Caco-2 (cell line): ENCODE measurements around the gene MLLT10. TPM values are rescaled to one million over a fixed set of nuclear protein-coding genes. Genes with fewer than 3 reads are reported as not detected.

ENCODE experiments used
- BruUV-seq: library from RNA; stranded (reverse); fragments of 400-500 nt; replicated peaks from 2 replicates; lab custom pipeline; 2021; lab: Mats Ljungman, UMichigan
- CTCF ChIA-PET: fragments of 300-600 bp; sonication (Branson Sonifier 250); formaldehyde crosslinking; loops from one replicate; lab custom pipeline; 2022; ENCODE audit warnings: antibody characterized with exemption; lab: Charles Lee
- POLR2A ChIA-PET: fragments of 300-600 bp; sonication (Branson Sonifier 250); formaldehyde crosslinking; loops from one replicate; lab custom pipeline; 2022; ENCODE audit warnings: antibody characterized with exemption; lab: Charles Lee
- DNase-seq, 2 experiments: peaks; one replicate each; pipeline versions ENCODE4 v3.0.0 to v3.0.0-alpha.2; 2020 to 2022
- H3K27me3 ChIP-seq: replicated peaks from 2 replicates; pipeline ENCODE4 v1.6.0; 2011; ENCODE audit warnings: low read length; ENCODE audit not compliant: control insufficient read depth, insufficient read depth
- H3K36me3 ChIP-seq: 2 replicates; pipeline ENCODE4 v1.5.1; 2011; ENCODE audit warnings: low read length; ENCODE audit not compliant: control insufficient read depth, insufficient read depth
- H3K4me1 ChIP-seq: fragments of 250-450 bp; sonication (Bioruptor Pico); 2 replicates; pipeline ENCODE4 v1.5.1; 2020; ENCODE audit warnings: mild to moderate bottlenecking
- H3K4me3 ChIP-seq: 2 replicates; pipeline ENCODE4 v1.5.1; 2011; ENCODE audit warnings: low read depth, mild to moderate bottlenecking, control low read depth, low read length
- H3K9me3 ChIP-seq: fragments of 250-450 bp; sonication (Bioruptor Pico); 2 replicates; pipeline ENCODE4 v1.5.1; 2020; ENCODE audit warnings: mild to moderate bottlenecking, moderate library complexity
- H3K27ac Mint-ChIP-seq: one replicate; pipeline ENCODE4 v1.8.0; 2022; ENCODE audit warnings: mixed read lengths; ENCODE audit not compliant: unreplicated experiment
- H3K27me3 Mint-ChIP-seq: one replicate; pipeline ENCODE4 v1.8.0; 2022; ENCODE audit warnings: mixed read lengths; ENCODE audit not compliant: insufficient read depth, unreplicated experiment
- H3K36me3 Mint-ChIP-seq: one replicate; pipeline ENCODE4 v1.8.0; 2022; ENCODE audit warnings: mild to moderate bottlenecking, mixed read lengths; ENCODE audit not compliant: insufficient read depth, unreplicated experiment
- H3K4me1 Mint-ChIP-seq: one replicate; pipeline ENCODE4 v1.8.0; 2022; ENCODE audit warnings: low read depth, mixed read lengths; ENCODE audit not compliant: unreplicated experiment
- H3K4me3 Mint-ChIP-seq: one replicate; pipeline ENCODE4 v1.8.0; 2022; ENCODE audit warnings: mild to moderate bottlenecking, moderate library complexity, mixed read lengths; ENCODE audit not compliant: unreplicated experiment
- H3K9me3 Mint-ChIP-seq: one replicate; pipeline ENCODE4 v1.8.0; 2022; ENCODE audit warnings: mixed read lengths; ENCODE audit not compliant: unreplicated experiment
- CTCF ChIP-seq, 2 experiments: fragments of 200-600 bp in 1 of 2; IDR thresholded peaks; 1 replicate in 1 of 2; 2 replicates in 1 of 2; pipeline versions ENCODE4 v1.5.1 to v1.8.0; 2011 to 2022; ENCODE audit warnings: antibody characterized with exemption in 1 of 2, control low read depth in 1 of 2, inconsistent platforms in 1 of 2, low read depth in 1 of 2, low read length in 1 of 2, mild to moderate bottlenecking in 1 of 2, moderate library complexity in 1 of 2; ENCODE audit not compliant: insufficient read depth in 1 of 2, severe bottlenecking in 1 of 2, unreplicated experiment in 1 of 2
- intact Hi-C: fragments of 100-400 bp; cut with micrococcal nuclease; formaldehyde crosslinking; loops from one replicate; pipeline ENCODE4 v1.10.0; 2022; ENCODE audit not compliant: unreplicated experiment
- total RNA-seq: library from RNA; stranded (reverse); gene quantifications from 2 replicates; pipeline ENCODE4 v1.2.3, GENCODE V29; 2022

Gene MLLT10
- total RNA-seq, 1 experiment from 2014 or later: 84.3 TPM

- peaks cover 4% of the 10 kb centered on the region for H3K4me1 Mint-ChIP-seq
- no peak overlapping the region for H3K27ac Mint-ChIP-seq
- Histone ChIP-seq H3K4me3 (no peak overlapping the region), H3K4me1 (peaks cover 3% of the 10 kb centered on the region; the same call in 1 of the 2 replicates), H3K27me3 (no peaks in the 10 kb centered on the region), H3K9me3 (no peaks in the 10 kb centered on the region), H3K36me3 (no peaks in the 10 kb centered on the region)
- TF ChIP-seq CTCF (IDR thresholded peaks at IDR 0.05; ENCODE audit: insufficient read depth in 1 of 2, low read depth in 1 of 2, low read length in 1 of 2, severe bottlenecking in 1 of 2, unreplicated experiment in 1 of 2): no peak
- intact Hi-C loops: loop anchor here (5.0 to 10.0 kb wide), 2 partner anchors 316 to 326 kb away; no protein-coding TSS in a partner anchor
- ChIA-PET CTCF (no interaction called here), POLR2A (no interaction called here)
- no peaks in the 10 kb centered on the region for H3K36me3 Mint-ChIP-seq
- no peak for DNase-seq
- no peaks in the 10 kb centered on the region for H3K27me3 Mint-ChIP-seq
- no peaks in the 10 kb centered on the region for H3K9me3 Mint-ChIP-seq
- peak overlapping the region; percentile 85 for H3K4me3 Mint-ChIP-seq
- no TSS peak for BruUV-seq
Observed at GRCh38 chr10:21498377-21498776, 35.7 kb upstream of the MLLT10 start.

GRCh38 chr10:21498986-21499385 lies 35.0 kb upstream of the MLLT10 start:
- Mint-ChIP-seq H3K4me3 (no peak overlapping the region), H3K27ac (no peak overlapping the region), H3K4me1 (peaks cover 7% of the 10 kb centered on the region), H3K27me3 (no peaks in the 10 kb centered on the region), H3K9me3 (no peaks in the 10 kb centered on the region), H3K36me3 (no peaks in the 10 kb centered on the region)
- H3K9me3 ChIP-seq: no peaks in the 10 kb centered on the region
- POLR2A ChIA-PET: no interaction called here
- H3K4me3 ChIP-seq: no peak overlapping the region
- DNase-seq: no peak
- intact Hi-C loops: loop anchor here (5.0 to 10.0 kb wide), 2 partner anchors 316 to 327 kb away; no protein-coding TSS in a partner anchor
- CTCF ChIA-PET: no interaction called here
- H3K4me1 ChIP-seq: peaks cover 3% of the 10 kb centered on the region; the same call in 1 of the 2 replicates
- BruUV-seq: no TSS peak
- no peaks in the 10 kb centered on the region for H3K36me3 ChIP-seq
- TF ChIP-seq CTCF (IDR thresholded peaks at IDR 0.05; ENCODE audit: insufficient read depth in 1 of 2, low read depth in 1 of 2, low read length in 1 of 2, severe bottlenecking in 1 of 2, unreplicated experiment in 1 of 2): no peak
- no peaks in the 10 kb centered on the region for H3K27me3 ChIP-seq

GRCh38 chr10:21499701-21500577 lies 34.1 kb upstream of the MLLT10 start:
- BruUV-seq: no TSS peak
- H3K27ac Mint-ChIP-seq: no peak overlapping the region
- H3K36me3 Mint-ChIP-seq: no peaks in the 10 kb centered on the region
- no peaks in the 10 kb centered on the region for H3K27me3 ChIP-seq
- no peak overlapping the region for H3K4me3 ChIP-seq
- ChIA-PET CTCF (no interaction called here), POLR2A (interaction anchor here (0.6 kb wide), 1 partner anchor 27 kb away, joined by 4 read pairs; no protein-coding TSS in a partner anchor)
- DNase-seq: no peak
- no peaks in the 10 kb centered on the region for H3K9me3 Mint-ChIP-seq
- intact Hi-C loops: loop anchor here (5.0 to 10.0 kb wide), 2 partner anchors 315 to 328 kb away; no protein-coding TSS in a partner anchor
- no peak overlapping the region for H3K4me3 Mint-ChIP-seq
- peaks cover 3% of the 10 kb centered on the region; the same call in 1 of the 2 replicates for H3K4me1 ChIP-seq
- H3K36me3 ChIP-seq: no peaks in the 10 kb centered on the region
- H3K27me3 Mint-ChIP-seq: no peaks in the 10 kb centered on the region
- H3K9me3 ChIP-seq: no peaks in the 10 kb centered on the region
- peaks cover 7% of the 10 kb centered on the region for H3K4me1 Mint-ChIP-seq
- no peak for TF ChIP-seq CTCF (IDR thresholded peaks at IDR 0.05; ENCODE audit: insufficient read depth in 1 of 2, low read depth in 1 of 2, low read length in 1 of 2, severe bottlenecking in 1 of 2, unreplicated experiment in 1 of 2)
